Measurements from ENCODE around the gene PLA2G4F.
"Not testable (repeated sequence)": the region's sequence is repeated elsewhere in the genome, so short reads cannot be mapped to it uniquely, and the experiment has no call there.

The PLA2G4F gene

GRCh38 chr15:42100021-42100800, 56.2 kb downstream of the PLA2G4F start:
- no peak for DNase-seq (ENCODE audit: low spot score)

- DNase-seq (ENCODE audit: low spot score), result no peak
Observed at GRCh38 chr15:42097018-42097417, 59.4 kb downstream of the PLA2G4F start.

GRCh38 chr15:42094512-42094963, 61.9 kb downstream of the PLA2G4F start, which contains the start of gene PLA2G4D:
Gene PLA2G4D, minus strand, starts transcription at chr15:42094562. Its CDS starts 103 bp downstream, at chr15:42094459.
- no peak for DNase-seq (ENCODE audit: low spot score)

- no peak for DNase-seq (ENCODE audit: low spot score)
Observed at GRCh38 chr15:42093966-42094365, 62.5 kb downstream of the PLA2G4F start.

GRCh38 chr15:42092398-42093318, 63.8 kb downstream of the PLA2G4F start:
- no peak for DNase-seq (ENCODE audit: low spot score)

GRCh38 chr15:42091753-42092397, 64.6 kb downstream of the PLA2G4F start:
- DNase-seq (ENCODE audit: low spot score), result not testable (repeated sequence)

- DNase-seq (ENCODE audit: low spot score), result no peak
Observed at GRCh38 chr15:42090781-42091180, 65.7 kb downstream of the PLA2G4F start.

GRCh38 chr15:42090370-42090769, 66.1 kb downstream of the PLA2G4F start:
- no peak for DNase-seq (ENCODE audit: low spot score)

- DNase-seq (ENCODE audit: low spot score), result no peak
Observed at GRCh38 chr15:42089942-42090341, 66.5 kb downstream of the PLA2G4F start.
